ENCODE measurements around the gene HNRNPU. TPM values are rescaled to one million over a fixed set of nuclear protein-coding genes. Genes with fewer than 3 reads are reported as not detected.
"Not testable (repeated sequence)": the region's sequence is repeated elsewhere in the genome, so short reads cannot be mapped to it uniquely, and the experiment has no call there.

The HNRNPU gene
- total RNA-seq, 1 donor from 2014 or later: 165 TPM

GRCh38 chr1:244844155-244845121 lies 19.9 kb downstream of the HNRNPU start:
- no peak for ATAC-seq
- DNase-seq (ENCODE audit: missing footprints): no peak
- intact Hi-C loops (cut with DNase I): no loop called here

DNA sequence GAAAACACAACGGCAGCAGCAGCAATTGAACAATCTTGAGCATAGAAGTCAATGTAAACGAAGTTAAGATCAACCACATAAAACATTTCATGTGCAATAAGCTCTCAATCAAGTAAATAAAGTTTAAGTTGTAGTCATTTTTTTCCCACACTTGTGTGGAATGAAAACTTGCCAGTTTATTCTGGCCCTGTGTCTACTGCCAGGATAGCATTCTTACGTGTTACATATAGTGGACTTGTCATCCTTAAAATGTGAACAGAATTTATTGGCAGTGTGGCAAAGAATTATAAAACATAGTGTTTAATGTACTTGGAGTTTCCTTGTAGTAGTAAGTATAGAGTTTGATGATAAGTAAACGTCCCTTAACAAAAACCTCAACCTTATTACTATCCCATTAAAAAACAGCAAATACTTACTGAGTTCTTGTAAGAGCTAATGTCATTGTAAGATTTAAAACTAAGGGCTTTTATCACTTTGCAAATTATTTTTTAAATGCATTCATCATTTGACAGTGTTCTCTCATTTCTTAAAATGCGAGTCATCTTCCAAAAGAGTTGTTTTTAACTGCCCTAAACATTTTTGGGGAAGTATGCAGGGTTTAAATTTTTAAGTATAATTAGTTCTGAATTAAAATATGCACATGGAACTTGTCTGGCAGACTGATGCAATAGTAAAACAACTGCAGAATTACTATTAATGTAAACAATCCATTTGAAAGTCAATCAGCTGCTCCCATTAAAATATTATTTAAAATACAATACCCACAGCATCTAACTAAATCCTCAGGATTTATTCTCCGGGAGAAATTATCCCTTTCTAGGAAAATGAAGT lies 21.0 kb downstream of the HNRNPU start:
- ATAC-seq (no peak), DNase-seq (ENCODE audit: missing footprints) (no peak)
- intact Hi-C loops (cut with DNase I): no loop called here

- intact Hi-C loops (cut with DNase I): no loop called here
Observed at GRCh38 chr1:244841273-244841927, 22.9 kb downstream of the HNRNPU start.

GRCh38 chr1:244840219-244840794 lies 24.0 kb downstream of the HNRNPU start:
- intact Hi-C loops (cut with DNase I): no loop called here

More at GRCh38 chr1:244841273-244841927, 22.9 kb downstream of the HNRNPU start:
- no peak for ATAC-seq
- no peak for DNase-seq (ENCODE audit: missing footprints)

GRCh38 chr1:244839656-244840055 lies 24.7 kb downstream of the HNRNPU start:
- DNase-seq (ENCODE audit: missing footprints): no peak
- ATAC-seq: no peak
- intact Hi-C loops (cut with DNase I): no loop called here

More at GRCh38 chr1:244840219-244840794, 24.0 kb downstream of the HNRNPU start:
- ATAC-seq (no peak), DNase-seq (ENCODE audit: missing footprints) (no peak)

DNA sequence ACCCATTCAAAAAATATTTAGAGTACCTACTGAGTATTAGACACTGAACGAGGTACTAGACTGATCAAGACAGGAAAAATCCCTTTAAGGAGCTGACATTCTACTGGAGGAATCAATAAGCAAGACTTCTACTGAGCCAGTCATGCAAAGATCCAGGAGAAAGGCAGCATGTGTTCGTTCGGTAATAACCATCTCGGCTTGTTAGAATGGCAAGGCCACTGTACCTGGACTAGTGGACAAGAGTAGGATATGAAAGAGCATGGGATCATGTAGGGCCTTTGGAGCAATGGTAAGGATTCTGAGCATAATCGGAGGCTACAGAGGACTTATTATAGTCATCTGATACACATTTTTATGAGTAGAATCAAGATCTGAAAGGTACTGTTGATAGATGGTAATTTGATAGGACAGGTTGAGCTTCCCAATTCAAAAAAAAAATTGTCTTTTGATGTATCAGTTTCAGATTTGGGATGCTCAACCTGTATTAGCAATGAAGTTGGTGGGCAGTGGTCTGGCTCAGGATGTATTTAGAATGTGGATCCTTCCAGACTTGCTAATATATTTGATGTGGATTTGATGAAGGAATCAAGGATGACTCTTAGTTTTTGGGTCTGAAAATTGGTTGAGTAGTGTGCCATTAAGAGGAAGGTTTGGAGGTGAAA lies 26.6 kb downstream of the HNRNPU start:
- ATAC-seq (no peak), DNase-seq (ENCODE audit: missing footprints) (no peak)
- intact Hi-C loops (cut with DNase I): no loop called here

DNA sequence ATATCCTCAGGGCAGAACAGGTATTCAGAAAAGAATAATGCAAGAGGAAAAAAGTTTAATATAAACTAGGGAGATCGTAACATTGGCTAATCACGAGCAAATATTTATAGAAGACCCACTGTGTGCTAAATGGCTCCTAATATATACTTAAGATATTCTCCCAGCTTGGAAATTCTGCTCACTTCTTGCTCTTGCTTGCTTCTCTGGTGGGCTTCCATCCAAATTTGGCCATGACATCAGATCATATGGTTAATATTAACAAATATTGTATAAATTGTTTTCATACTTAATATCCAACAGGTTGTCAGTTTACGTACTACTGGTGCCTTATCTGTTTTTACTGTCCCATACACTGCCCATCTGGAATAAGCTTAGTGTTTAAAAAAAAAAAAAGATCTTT lies 27.8 kb downstream of the HNRNPU start:
- ATAC-seq (no peak), DNase-seq (ENCODE audit: missing footprints) (no peak)
- intact Hi-C loops (cut with DNase I): no loop called here

- intact Hi-C loops (cut with DNase I): no loop called here
- DNase-seq (ENCODE audit: missing footprints): no peak
- no peak for ATAC-seq
Observed at GRCh38 chr1:244836135-244836521, 28.2 kb downstream of the HNRNPU start.

GRCh38 chr1:244835276-244836134 lies 28.8 kb downstream of the HNRNPU start, which contains the start of gene COX20:
TSS of gene COX20 (plus strand) at chr1:244835658. CDS start at chr1:244835715, 57 bp downstream.
- ATAC-seq: peak; percentile 92
- intact Hi-C loops (cut with DNase I): loop anchor here (1.0 kb wide), 2 partner anchors 135 to 207 kb away; no protein-coding TSS in a partner anchor

GRCh38 chr1:244834543-244835275 lies 29.6 kb downstream of the HNRNPU start:
- intact Hi-C loops (cut with DNase I): loop anchor here (1.0 kb wide), 3 partner anchors 30 to 208 kb away; partner anchors contain the start of gene HNRNPU
- DNase-seq (ENCODE audit: missing footprints) (no peak), ATAC-seq (no peak)

More at GRCh38 chr1:244835276-244836134, 28.8 kb downstream of the HNRNPU start, which contains the start of gene COX20:
- peak; percentile 96 for DNase-seq (ENCODE audit: missing footprints)

- intact Hi-C loops (cut with DNase I): loop anchor here (1.0 kb wide), 1 partner anchor 30 kb away; the partner anchor contains the start of gene HNRNPU
- ATAC-seq: peak; percentile 30
- peak; percentile 71 for DNase-seq (ENCODE audit: missing footprints)
Observed at GRCh38 chr1:244833734-244834542, 30.4 kb downstream of the HNRNPU start.

DNA sequence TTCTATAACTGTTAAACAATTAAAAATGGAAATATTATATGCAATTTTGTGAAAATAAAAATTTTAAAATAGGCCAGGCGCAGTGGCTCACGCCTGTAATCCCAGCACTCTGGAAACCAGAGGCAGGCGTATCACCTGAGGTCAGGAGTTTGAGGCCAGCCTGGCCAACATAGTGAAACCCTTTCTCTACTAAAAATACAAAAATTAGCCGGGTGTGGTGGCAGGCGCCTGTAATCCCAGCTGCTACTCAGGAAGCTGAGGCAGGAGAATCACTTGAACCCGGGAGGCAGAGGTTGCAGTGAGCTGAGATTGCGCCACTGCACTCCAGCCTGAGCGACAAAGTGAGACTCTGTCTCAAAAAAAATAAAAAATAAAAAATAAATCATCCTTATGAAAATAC lies 31.1 kb downstream of the HNRNPU start:
- intact Hi-C loops (cut with DNase I); ATAC-seq; DNase-seq (ENCODE audit: missing footprints): not testable (repeated sequence)

GRCh38 chr1:244830639-244831038 lies 33.7 kb downstream of the HNRNPU start:
- ATAC-seq: no peak
- no peak for DNase-seq (ENCODE audit: missing footprints)
- intact Hi-C loops (cut with DNase I): no loop called here

DNA sequence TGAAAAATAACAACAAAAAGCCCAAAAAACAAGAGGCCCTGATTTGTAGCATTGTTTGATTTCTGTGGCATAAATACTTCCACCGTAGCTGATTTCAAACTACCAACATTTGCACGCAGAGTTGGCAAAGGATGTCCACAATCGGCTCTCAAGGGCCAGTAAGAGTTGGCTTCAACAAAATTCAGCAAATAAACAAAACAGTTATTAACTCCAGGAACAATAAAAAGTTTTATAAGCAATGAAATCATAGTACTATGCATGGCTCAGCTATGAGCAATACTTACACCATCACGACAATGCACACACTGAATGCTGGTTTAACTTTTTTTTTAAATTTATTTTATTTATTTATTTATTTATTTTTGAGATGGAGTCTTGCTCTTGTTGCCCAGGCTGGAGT lies 37.6 kb downstream of the HNRNPU start:
- no peak for ATAC-seq
- no peak for DNase-seq (ENCODE audit: missing footprints)
- intact Hi-C loops (cut with DNase I): no loop called here

DNA sequence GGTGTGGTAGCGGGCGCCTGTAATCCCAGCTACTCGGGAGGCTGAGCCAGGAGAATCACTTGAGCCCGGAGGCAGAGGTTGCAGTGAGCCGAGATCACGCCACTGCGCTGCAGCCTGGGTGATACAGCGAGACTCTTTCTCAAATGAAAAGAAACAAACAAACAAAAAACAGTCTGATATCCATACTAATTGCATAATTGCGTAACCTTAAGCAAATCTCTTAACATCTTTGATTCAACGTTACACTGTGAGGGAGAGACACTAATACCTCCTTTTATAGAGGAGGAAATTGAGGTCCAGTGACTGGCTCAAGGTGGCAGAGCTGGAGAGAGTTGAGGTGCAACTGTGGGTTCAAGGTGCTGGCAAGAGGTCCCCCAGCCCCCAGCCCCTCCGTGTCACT lies 41.5 kb downstream of the HNRNPU start:
- no peak for ATAC-seq
- DNase-seq (ENCODE audit: missing footprints): no peak
- intact Hi-C loops (cut with DNase I): no loop called here

Measured in Right ventricle myocardium inferior (tissue), 1 donor.